ENCODE measurements around the gene TADA2A.
A peak's percentile ranks its signal among the peaks of the same experiment; 100 is the strongest.

TADA2A gene

DNA sequence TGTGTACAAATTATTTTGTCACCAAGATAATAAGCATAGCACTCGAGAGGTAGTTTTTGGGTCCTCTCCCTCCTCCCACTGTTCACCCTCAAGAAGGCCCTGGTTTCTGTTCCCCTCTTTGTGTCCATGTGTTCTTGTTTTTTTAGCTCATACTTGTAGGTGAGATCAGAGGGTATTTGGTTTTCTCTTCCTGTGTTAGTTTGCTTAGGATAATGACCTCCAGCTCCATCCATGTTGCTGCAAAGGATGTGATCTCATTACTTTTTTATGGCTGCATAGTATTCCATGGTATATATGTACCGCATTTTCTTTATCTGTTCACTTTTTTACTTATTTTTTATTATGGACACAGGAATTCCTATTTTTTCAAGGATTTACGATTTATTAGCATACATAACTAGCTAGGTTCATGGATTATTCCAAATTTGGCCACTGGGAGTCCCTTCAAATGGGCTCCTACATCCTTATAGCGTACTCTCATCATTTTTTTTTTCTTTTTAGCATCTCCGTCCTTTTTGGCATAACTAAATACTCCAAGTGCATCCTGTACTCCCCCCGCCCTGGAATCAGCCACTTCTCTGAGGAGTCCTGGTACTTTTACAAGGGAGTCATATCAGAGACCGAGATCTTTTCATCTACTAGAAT lies 7.3 kb downstream of the TADA2A start:
- H3K4me3 ChIP-seq (ENCODE audit: low read depth, low read length) = no peak overlapping the region
- in situ Hi-C loops (cut with HindIII; ENCODE audit: low sequenced_read_pairs) = no loop called here
- TF ChIP-seq, protein P1, sequence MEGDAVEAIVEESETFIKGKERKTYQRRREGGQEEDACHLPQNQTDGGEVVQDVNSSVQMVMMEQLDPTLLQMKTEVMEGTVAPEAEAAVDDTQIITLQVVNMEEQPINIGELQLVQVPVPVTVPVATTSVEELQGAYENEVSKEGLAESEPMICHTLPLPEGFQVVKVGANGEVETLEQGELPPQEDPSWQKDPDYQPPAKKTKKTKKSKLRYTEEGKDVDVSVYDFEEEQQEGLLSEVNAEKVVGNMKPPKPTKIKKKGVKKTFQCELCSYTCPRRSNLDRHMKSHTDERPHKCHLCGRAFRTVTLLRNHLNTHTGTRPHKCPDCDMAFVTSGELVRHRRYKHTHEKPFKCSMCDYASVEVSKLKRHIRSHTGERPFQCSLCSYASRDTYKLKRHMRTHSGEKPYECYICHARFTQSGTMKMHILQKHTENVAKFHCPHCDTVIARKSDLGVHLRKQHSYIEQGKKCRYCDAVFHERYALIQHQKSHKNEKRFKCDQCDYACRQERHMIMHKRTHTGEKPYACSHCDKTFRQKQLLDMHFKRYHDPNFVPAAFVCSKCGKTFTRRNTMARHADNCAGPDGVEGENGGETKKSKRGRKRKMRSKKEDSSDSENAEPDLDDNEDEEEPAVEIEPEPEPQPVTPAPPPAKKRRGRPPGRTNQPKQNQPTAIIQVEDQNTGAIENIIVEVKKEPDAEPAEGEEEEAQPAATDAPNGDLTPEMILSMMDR (IDR thresholded peaks at IDR 0.05; ENCODE audit: low read depth, low read length) = peak; percentile 37
- DNase-seq (ENCODE audit: low read depth, low spot score) = no peak

DNA sequence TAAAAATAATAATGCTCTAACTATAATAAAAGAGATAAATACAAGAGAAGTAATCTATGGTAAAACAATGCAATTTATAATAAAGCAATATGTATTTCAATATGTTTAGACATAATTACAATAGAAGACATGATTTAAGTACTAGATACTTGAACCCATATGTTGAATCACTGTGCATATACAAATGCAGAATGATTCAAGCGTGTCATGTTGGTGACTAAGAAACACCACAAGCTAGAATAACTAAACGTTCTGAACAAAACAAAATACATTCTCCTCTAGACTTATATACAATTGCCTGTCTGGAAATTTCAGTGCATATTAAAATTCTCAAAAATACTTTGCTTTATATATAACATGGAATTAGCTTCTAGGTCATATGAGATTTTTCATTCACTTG lies 11.2 kb downstream of the TADA2A start:
- peak; percentile 30 for DNase-seq (ENCODE audit: low read depth, low spot score)
- no peak overlapping the region for H3K4me3 ChIP-seq (ENCODE audit: low read depth, low read length)
- in situ Hi-C loops (cut with HindIII; ENCODE audit: low sequenced_read_pairs) = no loop called here
- TF ChIP-seq, protein P1 (IDR thresholded peaks at IDR 0.05; ENCODE audit: low read depth, low read length) = no peak

DNA sequence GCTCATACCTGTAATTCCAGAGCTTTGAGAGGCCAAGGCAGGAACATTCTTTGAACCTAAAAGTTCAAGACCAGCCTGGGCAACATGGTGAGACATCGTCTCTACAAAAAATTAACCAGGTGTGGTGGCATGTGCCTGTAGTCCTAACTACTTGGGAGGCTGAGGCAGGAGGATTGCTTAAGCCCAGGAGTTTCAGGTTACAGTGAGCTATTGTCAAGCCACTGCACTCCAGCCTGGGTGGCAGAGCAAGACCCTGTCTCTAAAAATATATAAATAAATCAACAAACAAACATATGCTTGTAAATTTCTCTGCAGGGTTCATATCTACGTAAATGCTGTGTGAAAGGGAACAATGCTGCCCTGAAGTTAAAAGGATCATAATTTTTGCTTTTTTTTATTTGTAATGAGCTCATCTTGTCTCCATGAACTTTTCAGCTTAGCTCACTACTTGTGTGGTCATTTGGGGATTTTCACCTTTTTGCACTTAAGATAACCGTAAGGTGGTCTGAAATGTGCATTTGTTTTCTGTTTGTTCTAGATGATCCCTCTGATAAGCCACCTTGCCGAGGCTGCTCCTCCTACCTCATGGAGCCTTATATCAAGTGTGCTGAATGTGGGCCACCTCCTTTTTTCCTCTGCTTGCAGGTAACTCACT lies 16.4 kb downstream of the TADA2A start:
- in situ Hi-C loops (cut with HindIII; ENCODE audit: low sequenced_read_pairs) = no loop called here
- no peak overlapping the region for H3K4me3 ChIP-seq (ENCODE audit: low read depth, low read length)
- TF ChIP-seq, protein P1 (IDR thresholded peaks at IDR 0.05; ENCODE audit: low read depth, low read length) = no peak
- no peak for DNase-seq (ENCODE audit: low read depth, low spot score)

DNA sequence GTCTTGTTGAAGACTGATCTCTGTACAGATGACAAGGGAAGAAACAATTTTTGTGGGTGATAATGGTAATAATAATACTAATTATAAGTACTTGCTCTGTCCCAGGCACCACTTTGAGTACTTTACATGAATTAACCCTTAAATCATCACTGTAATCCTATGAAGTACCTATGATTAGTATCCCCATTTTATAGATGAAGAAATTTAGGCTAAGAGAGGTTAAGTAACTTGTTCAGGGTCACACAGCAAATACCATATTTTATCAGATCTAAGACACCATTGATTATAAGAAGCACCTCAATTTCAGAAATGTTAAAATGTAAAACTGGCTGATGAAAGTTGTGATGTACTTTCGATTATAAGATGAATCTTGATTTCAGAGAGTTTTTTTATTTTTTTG lies 18.6 kb downstream of the TADA2A start:
- DNase-seq (ENCODE audit: low read depth, low spot score) = no peak
- no peak overlapping the region for H3K4me3 ChIP-seq (ENCODE audit: low read depth, low read length)
- TF ChIP-seq, protein P1 (IDR thresholded peaks at IDR 0.05; ENCODE audit: low read depth, low read length) = no peak
- in situ Hi-C loops (cut with HindIII; ENCODE audit: low sequenced_read_pairs) = no loop called here

DNA sequence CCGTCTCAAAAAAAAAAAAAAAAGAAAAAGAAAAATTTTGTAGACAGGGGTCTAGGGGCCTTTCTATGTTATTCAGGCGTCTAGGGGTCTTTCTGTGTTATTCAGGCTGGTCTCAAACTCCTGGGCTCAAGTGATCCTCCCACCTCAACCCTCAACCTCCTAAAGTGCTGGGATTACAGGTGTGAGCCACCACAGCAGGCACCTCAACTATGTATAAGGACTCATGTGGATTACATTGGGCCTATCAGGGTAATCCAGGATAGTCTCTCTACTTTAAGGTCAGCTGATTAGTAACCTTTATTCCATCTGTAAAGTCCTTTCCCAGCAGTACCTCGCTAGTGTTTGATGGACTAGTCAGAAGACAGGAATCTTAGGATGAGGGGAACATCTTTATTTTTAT lies 22.4 kb downstream of the TADA2A start:
- in situ Hi-C loops (cut with HindIII; ENCODE audit: low sequenced_read_pairs) = no loop called here
- TF ChIP-seq, protein P1 (IDR thresholded peaks at IDR 0.05; ENCODE audit: low read depth, low read length) = no peak
- H3K4me3 ChIP-seq (ENCODE audit: low read depth, low read length) = no peak overlapping the region
- DNase-seq (ENCODE audit: low read depth, low spot score) = no peak

DNA sequence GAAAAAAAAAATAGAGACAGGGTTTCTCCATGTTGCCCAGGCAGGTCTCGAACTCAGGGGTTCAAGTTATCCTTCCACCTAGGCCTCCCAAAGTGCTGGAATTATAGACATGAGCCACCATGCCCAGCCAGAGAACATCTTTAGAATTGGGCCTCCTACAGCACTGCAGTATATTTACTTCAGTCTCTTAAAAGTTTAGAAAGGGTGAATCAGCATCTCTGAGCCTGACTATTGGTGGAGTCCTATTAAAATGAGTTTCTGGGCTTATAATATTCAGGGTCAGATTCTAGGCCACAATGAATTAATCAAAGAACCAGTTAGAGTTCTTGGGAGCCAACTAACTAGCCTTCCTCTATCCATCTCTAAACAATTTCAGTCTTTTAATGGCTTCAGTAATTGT lies 22.8 kb downstream of the TADA2A start:
- in situ Hi-C loops (cut with HindIII; ENCODE audit: low sequenced_read_pairs) = no loop called here
- H3K4me3 ChIP-seq (ENCODE audit: low read depth, low read length) = no peak overlapping the region
- TF ChIP-seq, protein P1 (IDR thresholded peaks at IDR 0.05; ENCODE audit: low read depth, low read length) = no peak
- no peak for DNase-seq (ENCODE audit: low read depth, low spot score)

All from astrocyte of the spinal cord (primary cell).